ENCODE measurements around the gene MEAF6.
"Not testable (repeated sequence)": the region's sequence is repeated elsewhere in the genome, so short reads cannot be mapped to it uniquely, and the experiment has no call there.

MEAF6 gene

DNA sequence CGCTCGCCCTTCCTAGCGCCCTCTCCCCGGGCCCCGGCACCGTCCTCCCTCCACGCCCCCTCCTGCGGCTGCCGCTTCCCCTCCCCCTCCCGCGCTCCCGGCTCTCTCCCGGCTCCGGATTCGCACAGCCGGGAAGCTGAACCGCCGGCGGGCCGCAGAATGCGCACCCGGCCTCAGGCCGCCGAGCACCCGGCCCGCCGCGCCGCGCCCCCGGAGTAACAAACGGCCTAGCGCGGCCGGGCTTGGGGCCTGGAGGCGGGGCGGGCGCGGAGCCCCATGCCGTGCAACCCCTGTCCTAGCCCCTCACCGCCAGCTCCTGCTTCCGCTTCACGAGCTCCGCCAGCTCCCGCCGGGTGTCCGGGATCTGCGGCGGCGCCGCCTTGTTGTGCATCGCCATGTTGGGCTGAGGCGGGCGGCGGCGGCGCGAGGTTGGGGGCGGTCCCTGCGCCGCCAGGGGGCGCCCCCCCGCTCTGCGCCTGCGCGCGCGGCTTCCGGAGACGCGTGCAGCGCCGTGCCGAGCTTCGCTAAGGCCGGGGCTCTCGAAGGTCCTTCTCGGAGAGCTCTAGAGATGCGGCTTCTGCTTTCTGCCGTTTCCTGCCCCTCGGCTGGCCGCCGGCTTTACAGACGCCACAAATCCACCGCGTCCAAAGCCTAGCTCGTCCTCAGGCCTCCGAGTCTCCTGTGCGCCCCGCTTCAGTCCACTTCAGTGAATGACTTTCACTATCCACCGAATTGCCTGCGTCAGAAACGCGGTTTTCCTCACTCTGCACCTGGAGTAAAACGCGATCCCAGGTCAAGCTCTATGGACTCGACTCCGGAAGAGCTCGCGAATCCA, at the start of gene MEAF6:
MEAF6 (minus strand) TSS at position 417 of the 835 bp plus-strand sequence; CDS start at position 397, 20 bp downstream.
- H3K36me3 Mint-ChIP-seq = peaks cover 20% of the 10 kb centered on the region
- H3K4me1 Mint-ChIP-seq = peaks cover 41% of the 10 kb centered on the region
- no peaks in the 10 kb centered on the region for H3K27me3 Mint-ChIP-seq
- peak within 1 kb of the TSS; percentile 96 for H3K4me3 Mint-ChIP-seq
- no peaks in the 10 kb centered on the region for H3K9me3 Mint-ChIP-seq
- H3K27ac Mint-ChIP-seq = peak within 1 kb of the TSS; percentile 97
- ATAC-seq = peak; percentile 98

DNA sequence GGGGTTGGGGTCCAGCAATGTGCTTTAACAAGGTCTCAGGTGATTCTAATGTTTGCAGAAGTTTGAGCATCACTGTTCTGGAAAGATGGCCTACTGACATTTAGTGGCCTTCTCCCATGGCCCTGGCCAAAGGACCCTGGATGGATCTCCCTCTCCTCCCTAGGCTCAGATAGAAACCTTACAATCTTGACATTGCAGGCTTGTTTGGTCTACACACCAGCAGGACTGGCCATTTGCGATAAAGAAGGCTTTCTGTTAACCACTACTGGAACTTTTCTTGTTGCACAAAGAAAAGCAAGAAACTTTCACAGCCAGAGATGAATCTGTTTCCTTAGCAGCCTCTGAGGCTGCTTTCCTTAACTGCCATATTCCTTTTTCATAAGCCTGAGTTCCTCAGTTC, 48.4 kb upstream of the MEAF6 start:
- no peak overlapping the region for H3K4me3 Mint-ChIP-seq
- no peaks in the 10 kb centered on the region for H3K27me3 Mint-ChIP-seq
- H3K4me1 Mint-ChIP-seq = no peaks in the 10 kb centered on the region
- peaks cover 37% of the 10 kb centered on the region for H3K36me3 Mint-ChIP-seq
- no peaks in the 10 kb centered on the region for H3K9me3 Mint-ChIP-seq
- H3K27ac Mint-ChIP-seq = no peak overlapping the region
- ATAC-seq = no peak

DNA sequence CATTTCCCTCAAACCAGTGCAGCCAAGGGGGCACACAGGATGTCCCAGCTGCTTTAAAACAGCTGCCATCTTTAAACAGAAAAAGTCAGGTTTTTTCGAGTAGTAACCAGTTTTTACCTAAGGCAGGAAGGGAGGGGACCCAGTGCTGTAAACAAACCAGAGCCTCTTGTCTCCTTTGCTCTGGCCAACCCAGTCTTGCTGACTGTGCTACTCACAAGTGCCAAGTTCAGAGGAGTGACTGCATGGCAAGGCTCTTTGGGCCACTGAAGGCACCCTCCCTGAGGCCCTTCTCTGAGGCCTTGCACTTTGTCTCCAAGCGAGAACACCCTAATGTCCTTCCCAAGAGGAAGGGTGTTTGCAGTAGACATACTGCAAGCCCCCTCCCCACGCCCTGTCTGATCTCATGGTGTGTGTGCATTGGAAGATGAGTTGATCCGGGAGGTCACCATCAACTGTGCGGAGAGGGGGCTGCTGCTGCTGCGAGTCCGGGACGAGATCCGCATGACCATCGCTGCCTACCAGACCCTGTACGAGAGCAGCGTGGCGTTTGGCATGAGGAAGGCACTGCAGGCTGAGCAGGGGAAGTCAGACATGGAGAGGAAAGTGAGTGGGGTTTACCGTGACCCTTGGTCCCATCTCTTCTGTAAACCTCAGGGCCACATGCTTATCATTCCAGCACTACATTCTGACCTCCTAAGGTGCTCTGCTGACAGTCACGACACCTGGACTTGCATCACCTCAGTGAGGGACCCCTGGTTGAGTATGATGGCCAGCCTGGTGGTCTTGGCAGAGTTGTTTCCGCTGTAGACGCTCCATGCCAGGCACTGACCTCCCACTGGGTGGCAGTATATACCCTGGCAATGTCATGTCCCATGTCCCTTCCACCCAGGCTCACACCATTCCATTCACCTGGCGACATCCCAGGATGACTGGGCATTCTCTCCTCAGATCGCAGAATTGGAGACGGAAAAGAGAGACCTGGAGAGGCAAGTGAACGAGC, 46.9 kb upstream of the MEAF6 start:
- Mint-ChIP-seq H3K4me1 (no peaks in the 10 kb centered on the region), H3K27ac (peak overlapping the region; percentile 2), H3K36me3 (peaks cover 22% of the 10 kb centered on the region), H3K9me3 (no peaks in the 10 kb centered on the region), H3K4me3 (no peak overlapping the region), H3K27me3 (no peaks in the 10 kb centered on the region)
- ATAC-seq = no peak

DNA sequence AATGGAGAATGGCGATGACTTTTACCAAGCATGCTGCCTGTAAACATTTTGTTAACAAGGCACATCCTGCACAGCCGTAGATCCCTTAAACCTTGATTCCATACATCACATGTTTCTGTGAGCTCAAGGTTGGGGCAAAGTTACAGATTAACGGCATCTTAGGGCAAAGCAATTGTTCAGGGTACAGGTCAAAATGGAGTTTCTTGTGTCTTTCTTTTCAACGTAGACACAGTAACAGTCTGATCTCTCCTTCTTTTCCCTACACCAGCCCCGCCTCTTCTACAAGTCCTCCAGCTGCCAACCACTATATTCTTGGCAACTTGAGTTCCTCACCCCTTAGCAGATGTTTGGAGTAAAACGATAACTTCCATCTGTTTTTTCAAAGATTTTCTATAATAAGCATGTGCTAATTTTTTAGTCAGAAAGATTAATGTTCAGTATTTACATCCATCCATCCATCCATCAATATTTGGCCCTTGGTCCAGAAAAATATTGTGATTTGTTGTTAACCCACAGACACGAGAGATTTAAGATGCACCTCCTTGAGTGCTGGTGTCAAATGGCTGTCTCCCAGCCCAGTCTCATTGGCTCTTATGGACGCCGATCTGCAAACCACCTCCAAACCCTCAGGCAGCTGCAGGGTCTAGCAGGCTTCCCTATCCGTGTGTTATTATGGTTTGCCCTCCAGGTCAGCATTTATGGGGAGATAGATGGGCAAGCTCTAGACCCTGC, 46.0 kb upstream of the MEAF6 start:
- no peaks in the 10 kb centered on the region for H3K4me1 Mint-ChIP-seq
- H3K27ac Mint-ChIP-seq = no peak overlapping the region

DNA sequence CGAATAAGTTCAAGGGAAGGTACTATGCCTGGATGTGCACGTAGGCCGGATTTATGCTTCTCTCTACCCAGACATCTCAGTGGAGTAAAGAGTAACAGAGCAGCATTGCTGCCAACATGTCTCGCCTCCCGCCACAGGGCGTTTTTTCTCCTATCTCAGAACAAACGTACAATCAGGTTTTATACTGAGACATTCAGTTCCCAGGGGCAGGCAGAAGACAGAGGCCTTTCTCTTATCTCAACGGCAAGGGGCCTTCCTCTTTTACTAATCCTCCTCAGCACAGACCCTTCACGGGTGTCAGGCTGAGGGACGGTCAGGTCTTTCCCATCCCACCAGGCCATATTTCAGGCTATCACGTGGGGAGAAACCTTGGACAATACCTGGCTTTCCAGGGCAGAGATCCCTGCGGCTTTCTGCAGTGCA, 45.4 kb upstream of the MEAF6 start:
- not testable (repeated sequence) for H3K4me3 Mint-ChIP-seq, H3K36me3 Mint-ChIP-seq, ATAC-seq, H3K27me3 Mint-ChIP-seq, H3K4me1 Mint-ChIP-seq, H3K9me3 Mint-ChIP-seq, H3K27ac Mint-ChIP-seq

More for the DNA sequence above, 46.0 kb upstream of the MEAF6 start:
- H3K36me3 Mint-ChIP-seq = peaks cover 15% of the 10 kb centered on the region
- H3K27me3 Mint-ChIP-seq = no peaks in the 10 kb centered on the region
- H3K4me3 Mint-ChIP-seq = no peak overlapping the region
- H3K9me3 Mint-ChIP-seq = no peaks in the 10 kb centered on the region
- ATAC-seq = no peak

DNA sequence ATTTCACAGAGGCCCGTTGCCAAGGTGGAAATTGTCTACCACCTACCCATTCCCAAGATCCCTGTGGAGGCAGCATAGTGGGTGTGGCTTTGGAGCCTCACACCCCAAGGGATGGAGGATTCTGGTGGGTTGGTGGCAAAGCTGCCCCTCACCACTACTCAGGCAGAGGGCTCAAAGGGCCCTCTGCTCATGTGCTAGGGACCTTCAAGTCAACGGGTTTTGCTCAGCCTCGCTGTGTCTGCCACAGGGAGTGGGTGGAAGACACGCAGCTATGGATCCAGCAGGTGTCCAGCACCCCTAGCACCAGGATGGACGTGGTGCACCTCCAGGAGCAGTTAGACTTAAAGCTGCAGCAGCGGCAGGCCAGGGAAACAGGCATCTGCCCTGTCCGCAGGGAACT, 44.5 kb upstream of the MEAF6 start:
- no peak overlapping the region for H3K27ac Mint-ChIP-seq
- H3K9me3 Mint-ChIP-seq = no peaks in the 10 kb centered on the region
- H3K4me3 Mint-ChIP-seq = no peak overlapping the region
- peaks cover 5% of the 10 kb centered on the region for H3K4me1 Mint-ChIP-seq
- peaks cover 9% of the 10 kb centered on the region for H3K36me3 Mint-ChIP-seq
- H3K27me3 Mint-ChIP-seq = no peaks in the 10 kb centered on the region
- no peak for ATAC-seq

DNA sequence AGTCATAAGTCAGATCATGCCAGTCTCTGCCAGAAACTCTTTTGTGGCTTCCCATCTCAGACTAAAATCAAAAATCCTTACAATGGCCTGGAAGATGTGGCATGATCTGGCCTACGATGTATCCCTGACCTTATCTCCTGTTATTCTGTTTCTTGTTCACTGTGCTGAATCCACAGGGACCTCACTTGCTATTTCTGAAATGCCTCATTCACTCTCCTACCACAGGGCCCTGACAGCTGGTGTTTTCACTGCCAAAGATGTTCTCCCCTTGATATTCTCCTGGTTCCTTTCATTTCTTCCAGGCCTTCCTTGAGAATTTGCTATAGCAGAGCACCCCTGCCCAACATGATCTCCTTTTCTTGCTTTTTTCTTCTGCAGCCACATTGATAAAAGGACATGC, 43.8 kb upstream of the MEAF6 start:
- Mint-ChIP-seq H3K4me1 (peaks cover 6% of the 10 kb centered on the region), H3K27ac (no peak overlapping the region), H3K27me3 (no peaks in the 10 kb centered on the region), H3K9me3 (no peaks in the 10 kb centered on the region), H3K36me3 (peaks cover 9% of the 10 kb centered on the region), H3K4me3 (no peak overlapping the region)
- no peak for ATAC-seq

DNA sequence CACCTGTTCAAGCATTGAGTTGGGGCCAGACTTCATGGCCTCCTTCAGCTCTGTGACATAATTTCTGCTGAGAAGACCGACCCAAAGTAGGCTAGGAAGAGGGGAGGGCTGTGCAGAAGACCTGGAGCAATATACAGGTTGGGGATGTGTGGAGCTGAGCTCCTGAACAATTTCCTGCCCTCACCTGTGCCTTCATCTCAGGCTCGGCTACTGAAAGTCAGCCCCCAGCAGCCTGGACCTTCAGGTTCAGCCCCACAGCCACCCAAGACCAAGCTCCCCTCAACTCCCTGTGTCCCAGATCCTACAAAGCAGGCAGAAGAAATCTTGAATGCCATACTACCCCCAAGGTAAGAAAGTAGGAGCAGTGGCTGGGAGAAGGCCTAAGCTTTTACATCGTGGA, 42.8 kb upstream of the MEAF6 start:
- Mint-ChIP-seq H3K27me3 (no peaks in the 10 kb centered on the region), H3K4me1 (peaks cover 16% of the 10 kb centered on the region), H3K9me3 (no peaks in the 10 kb centered on the region), H3K27ac (no peak overlapping the region), H3K4me3 (no peak overlapping the region), H3K36me3 (peaks cover 15% of the 10 kb centered on the region)
- ATAC-seq = no peak

DNA sequence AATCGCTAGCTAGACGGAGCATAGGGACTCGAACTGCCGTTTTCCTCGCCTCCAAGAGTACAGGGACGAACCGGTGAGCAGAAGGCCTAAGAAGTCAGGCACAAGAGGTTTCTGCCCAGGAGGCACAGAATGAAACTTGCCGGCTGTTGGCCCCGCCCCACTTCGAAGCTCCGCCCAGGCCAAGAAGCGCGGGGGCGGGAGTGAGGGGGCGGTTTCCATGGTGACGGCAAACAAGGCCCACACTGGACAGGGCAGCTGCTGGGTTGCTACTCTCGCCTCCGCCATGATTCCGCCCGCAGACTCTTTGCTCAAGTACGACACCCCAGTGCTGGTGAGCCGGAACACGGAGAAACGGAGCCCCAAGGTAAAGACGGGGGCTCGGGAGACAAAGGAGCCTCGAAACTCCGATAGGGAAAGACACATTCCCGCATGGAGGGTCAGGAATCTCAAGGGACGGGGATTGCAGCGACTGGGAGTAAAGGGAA, 42.2 kb upstream of the MEAF6 start, which contains the start of gene DNALI1:
DNALI1 (plus strand) TSS at position 229 of the 485 bp plus-strand sequence; CDS start at position 284, 55 bp downstream.
- H3K36me3 Mint-ChIP-seq = peaks cover 17% of the 10 kb centered on the region
- no peak within 1 kb of the TSS for H3K27ac Mint-ChIP-seq
- no peak within 1 kb of the TSS for H3K4me3 Mint-ChIP-seq
- no peaks in the 10 kb centered on the region for H3K9me3 Mint-ChIP-seq
- ATAC-seq = no peak
- no peaks in the 10 kb centered on the region for H3K27me3 Mint-ChIP-seq
- peaks cover 22% of the 10 kb centered on the region for H3K4me1 Mint-ChIP-seq

DNA sequence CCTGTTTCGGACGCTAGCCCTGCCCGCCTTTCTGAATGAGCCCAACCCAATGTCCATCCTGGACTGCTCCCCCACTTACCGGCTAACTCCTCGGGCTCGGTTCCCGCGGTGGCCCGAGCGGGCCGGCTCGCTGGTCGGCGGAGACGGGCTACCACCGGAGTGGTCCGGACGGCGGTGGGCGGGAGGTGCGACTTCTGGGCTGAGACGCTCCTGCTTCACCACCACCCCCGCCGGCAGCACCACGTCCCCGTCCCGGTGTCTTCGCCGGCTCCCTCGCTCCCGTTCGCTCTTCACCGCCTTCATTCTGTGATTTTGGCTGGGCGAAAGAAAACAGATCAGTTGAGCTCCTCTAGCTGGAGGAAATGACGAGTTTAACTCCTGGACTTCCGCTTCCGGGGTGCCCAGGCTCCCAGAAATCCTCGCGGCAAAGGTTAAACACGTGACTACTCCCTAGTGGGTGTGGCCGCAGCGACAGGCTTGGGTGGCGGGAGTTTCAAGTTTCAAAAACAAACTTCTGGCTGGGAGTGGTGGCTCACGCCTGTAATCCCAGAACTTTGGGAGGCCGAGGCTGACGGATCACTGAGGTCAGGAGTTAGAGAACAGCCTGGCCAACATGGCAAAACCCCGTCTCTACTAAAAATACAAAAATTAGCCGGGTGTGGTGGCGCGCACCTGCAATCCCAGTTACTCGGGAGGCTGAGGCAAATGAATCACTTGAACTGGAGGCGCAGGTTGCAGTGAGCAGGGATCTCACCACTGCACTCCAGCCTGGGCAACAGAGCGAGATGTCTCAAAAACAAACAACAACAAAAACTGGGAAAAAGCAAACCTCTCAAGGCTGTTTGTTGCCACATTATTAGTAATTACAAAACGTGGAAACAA, 39.6 kb upstream of the MEAF6 start, which contains the start of gene SNIP1:
SNIP1 (minus strand) TSS at position 367 of the 882 bp plus-strand sequence; CDS start at position 303, 64 bp downstream.
- Mint-ChIP-seq H3K9me3 (no peaks in the 10 kb centered on the region), H3K36me3 (peaks cover 29% of the 10 kb centered on the region), H3K27me3 (no peaks in the 10 kb centered on the region), H3K4me1 (peaks cover 34% of the 10 kb centered on the region), H3K27ac (peak within 1 kb of the TSS; percentile 92), H3K4me3 (peak within 1 kb of the TSS; percentile 92)
- peak; percentile 98 for ATAC-seq

DNA sequence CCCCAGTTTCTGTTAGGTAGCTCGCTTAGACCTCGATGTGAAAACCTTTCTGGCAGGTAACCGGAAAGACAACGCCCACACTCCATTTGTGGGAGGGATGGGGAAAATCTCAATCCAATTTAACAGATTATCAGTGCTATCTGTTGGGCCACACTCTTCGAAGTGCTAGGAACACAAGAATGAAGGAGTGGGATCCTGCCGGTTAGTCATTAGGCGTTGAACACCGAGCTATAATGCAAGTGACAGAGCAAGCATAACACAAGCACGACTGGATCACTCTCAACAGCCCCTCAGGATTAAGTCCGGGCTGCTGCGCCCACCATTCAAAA, 39.0 kb upstream of the MEAF6 start:
- Mint-ChIP-seq H3K4me3 (peak overlapping the region; percentile 92), H3K27ac (peak overlapping the region; percentile 92), H3K9me3 (no peaks in the 10 kb centered on the region), H3K27me3 (no peaks in the 10 kb centered on the region), H3K36me3 (peaks cover 33% of the 10 kb centered on the region), H3K4me1 (peaks cover 34% of the 10 kb centered on the region)
- no peak for ATAC-seq

DNA sequence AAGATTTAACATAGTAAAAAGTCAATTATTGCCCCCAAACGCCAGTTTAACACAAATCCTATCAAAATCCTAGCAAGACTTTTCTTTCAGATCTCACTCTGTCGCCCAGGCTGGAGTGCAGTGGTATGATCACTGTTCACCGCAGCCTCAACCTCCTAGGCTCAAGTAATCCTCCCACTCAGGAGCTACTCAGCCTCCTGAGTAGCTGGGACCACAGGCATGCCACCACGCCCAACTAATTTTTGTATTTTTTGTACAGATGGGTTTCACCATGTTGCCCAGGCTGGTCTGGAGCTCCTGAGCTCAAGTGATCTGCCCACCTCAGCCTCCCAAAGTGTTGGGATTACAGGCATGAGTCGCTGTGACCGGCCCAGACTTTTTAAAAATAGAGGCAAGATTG, 34.8 kb upstream of the MEAF6 start:
- H3K4me3 Mint-ChIP-seq = no peak overlapping the region
- H3K36me3 Mint-ChIP-seq = peaks cover 56% of the 10 kb centered on the region
- no peak overlapping the region for H3K27ac Mint-ChIP-seq
- peaks cover 32% of the 10 kb centered on the region for H3K4me1 Mint-ChIP-seq
- no peak for ATAC-seq
- H3K27me3 Mint-ChIP-seq = no peaks in the 10 kb centered on the region
- H3K9me3 Mint-ChIP-seq = no peaks in the 10 kb centered on the region

DNA sequence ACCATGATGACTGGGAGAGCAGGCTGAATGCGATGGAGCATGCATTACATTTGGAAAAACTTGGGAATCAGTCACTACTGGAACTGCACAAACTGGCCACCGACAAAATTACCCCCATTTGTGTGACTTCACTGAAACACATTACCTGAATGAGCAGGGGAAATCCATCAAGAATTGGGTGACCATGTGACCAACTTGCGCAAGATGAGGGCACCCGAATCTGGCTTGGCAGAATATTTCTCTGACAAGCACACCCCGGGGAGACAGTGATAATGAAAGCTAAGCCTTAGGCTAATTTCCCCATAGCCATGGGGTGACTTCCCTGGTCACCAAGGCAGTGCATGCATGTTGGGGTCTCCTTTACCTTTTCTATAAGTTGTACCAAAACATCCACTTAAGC, 30.5 kb upstream of the MEAF6 start:
- no peaks in the 10 kb centered on the region for H3K27me3 Mint-ChIP-seq
- H3K27ac Mint-ChIP-seq = no peak overlapping the region

DNA sequence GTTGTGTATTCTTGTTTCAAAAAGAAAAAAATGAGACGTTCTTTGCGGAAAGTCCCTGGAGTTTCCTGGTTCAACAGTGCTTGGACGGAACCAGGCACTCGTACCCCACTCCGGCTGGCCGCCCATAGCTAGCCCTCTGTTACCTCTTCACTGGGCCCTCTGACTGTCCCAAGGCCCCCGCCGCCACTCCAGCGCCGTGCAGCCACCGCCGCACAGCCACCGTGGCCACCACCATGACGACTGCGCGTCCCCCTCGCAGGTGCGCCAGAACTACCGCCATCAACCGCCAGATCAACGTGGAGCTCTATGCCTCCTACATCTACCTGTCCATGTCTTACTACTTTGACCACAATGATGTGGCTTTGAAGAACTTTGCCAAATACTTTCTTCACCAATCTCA, 30.0 kb upstream of the MEAF6 start:
- Mint-ChIP-seq H3K36me3 (peaks cover 51% of the 10 kb centered on the region), H3K27me3 (no peaks in the 10 kb centered on the region), H3K4me1 (peaks cover 4% of the 10 kb centered on the region), H3K27ac (no peak overlapping the region), H3K9me3 (no peaks in the 10 kb centered on the region), H3K4me3 (no peak overlapping the region)
- no peak for ATAC-seq

More for the DNA sequence above, 30.5 kb upstream of the MEAF6 start:
- H3K36me3 Mint-ChIP-seq = peaks cover 51% of the 10 kb centered on the region
- H3K4me1 Mint-ChIP-seq = peaks cover 8% of the 10 kb centered on the region
- H3K9me3 Mint-ChIP-seq = no peaks in the 10 kb centered on the region
- no peak for ATAC-seq
- no peak overlapping the region for H3K4me3 Mint-ChIP-seq

Measured in stimulated activated memory B cell treated with anti-CD40 and anti-IgM and Interleukin-4, amounts not matched to agents 10 μg/mL and 1 μg/mL and 100 μg/mL, for 72 hours (primary cell).